ENCODE results near the gene DIS3L2. TPM values are rescaled to one million over a fixed set of nuclear protein-coding genes. Genes with fewer than 3 reads are reported as not detected.

The DIS3L2 gene
- total RNA-seq, 2 donors from 2014 or later: 19.6 to 22.1 TPM

- Histone ChIP-seq H3K27ac (no peak overlapping the region), H3K9me3 (no peaks in the 10 kb centered on the region), H3K4me3 (no peak overlapping the region), H3K36me3 (no peaks in the 10 kb centered on the region), H3K4me1 (no peaks in the 10 kb centered on the region), H3K27me3 (no peaks in the 10 kb centered on the region)
- no peak for TF ChIP-seq CTCF (IDR thresholded peaks at IDR 0.05)
- DNase-seq (ENCODE audit: low spot score): no peak
Measured at GRCh38 chr2:232269867-232270266, 308.4 kb downstream of the DIS3L2 start.

DNA sequence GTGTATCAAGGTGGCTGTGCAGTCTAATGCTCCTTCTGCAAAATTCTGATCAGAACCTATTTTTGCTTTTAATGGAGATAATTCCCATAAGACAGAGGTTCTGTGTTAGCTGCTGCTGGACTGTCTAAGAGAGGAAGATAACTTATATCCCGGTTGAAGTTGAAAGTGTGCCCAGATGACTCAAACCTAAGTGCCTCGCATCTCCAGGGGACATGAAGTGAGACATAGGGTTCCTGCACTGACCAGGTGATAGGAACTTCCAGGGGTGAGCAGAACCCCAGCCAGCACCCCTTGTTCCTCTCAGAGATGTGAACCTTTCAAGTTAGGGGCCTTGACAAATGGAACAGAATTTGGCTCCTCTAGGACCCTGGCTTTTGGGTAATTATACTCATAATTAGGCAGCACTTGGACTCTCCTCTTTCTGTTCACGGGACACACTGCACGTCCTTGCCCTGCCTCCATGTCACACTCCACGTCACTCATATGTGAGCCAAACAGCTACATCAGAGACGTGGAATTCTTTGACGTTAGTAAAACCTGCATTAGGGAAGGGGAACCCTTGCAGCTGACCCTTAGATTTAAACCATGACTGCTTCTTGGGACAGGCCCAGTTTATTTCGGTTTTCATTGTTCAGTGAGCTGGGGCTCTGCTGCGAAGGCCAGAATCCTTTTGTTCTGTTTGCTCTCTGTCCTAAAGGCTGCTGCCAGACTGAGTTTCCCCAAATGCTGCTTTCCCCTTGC, 312.6 kb downstream of the DIS3L2 start:
- TF ChIP-seq CTCF (IDR thresholded peaks at IDR 0.05): no peak
- no peak overlapping the region for H3K4me3 ChIP-seq

GRCh38 chr2:232275670-232276069, 314.2 kb downstream of the DIS3L2 start:
- no peaks in the 10 kb centered on the region for H3K9me3 ChIP-seq
- no peak for TF ChIP-seq CTCF (IDR thresholded peaks at IDR 0.05)
- DNase-seq (ENCODE audit: low spot score): no peak
- H3K4me1 ChIP-seq: peaks cover 0 to 11% of the 10 kb centered on the region in 2 donors
- no peaks in the 10 kb centered on the region for H3K36me3 ChIP-seq
- no peaks in the 10 kb centered on the region for H3K27me3 ChIP-seq
- H3K4me3 ChIP-seq: no peak overlapping the region
- no peak overlapping the region for H3K27ac ChIP-seq

More for the DNA sequence above, 312.6 kb downstream of the DIS3L2 start:
- H3K27ac ChIP-seq: no peak overlapping the region
- no peaks in the 10 kb centered on the region for H3K9me3 ChIP-seq
- peaks cover 0 to 11% of the 10 kb centered on the region in 2 donors for H3K4me1 ChIP-seq
- no peaks in the 10 kb centered on the region for H3K36me3 ChIP-seq
- DNase-seq (ENCODE audit: low spot score): no peak
- H3K27me3 ChIP-seq: no peaks in the 10 kb centered on the region

DNA sequence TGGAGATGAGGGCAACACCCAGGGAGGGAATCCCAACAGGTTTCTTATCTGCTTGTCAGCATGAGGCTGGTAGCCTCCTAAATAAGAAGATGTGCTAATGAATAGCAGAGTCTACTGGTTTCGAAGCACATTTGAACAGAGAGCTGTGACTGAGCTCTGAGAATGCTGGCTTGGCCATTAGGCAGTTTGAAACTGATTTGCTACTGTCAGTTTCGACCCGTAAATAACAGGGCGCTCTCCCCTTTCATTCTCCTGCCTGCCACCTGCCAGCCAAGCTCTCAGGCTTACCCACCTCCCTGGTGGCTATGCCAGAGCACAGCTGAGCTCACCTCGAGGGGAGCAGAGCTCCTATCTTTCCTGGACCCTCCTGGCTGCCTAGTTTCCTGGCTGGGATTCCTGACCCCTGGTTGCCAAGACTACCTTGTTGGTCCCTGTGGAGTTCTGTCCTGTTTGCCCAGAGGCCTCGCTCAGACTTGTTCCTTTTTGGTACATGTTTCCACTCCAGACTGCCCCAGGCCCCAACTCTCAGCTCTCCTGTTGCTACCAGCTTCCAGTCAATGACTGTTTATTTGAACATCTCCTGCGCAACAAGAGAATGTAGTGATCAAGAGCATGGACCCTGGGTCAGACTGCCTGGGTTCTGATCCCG, 314.7 kb downstream of the DIS3L2 start:
- TF ChIP-seq CTCF (IDR thresholded peaks at IDR 0.05): no peak
- no peaks in the 10 kb centered on the region for H3K36me3 ChIP-seq
- H3K4me3 ChIP-seq: no peak overlapping the region
- H3K27ac ChIP-seq: no peak overlapping the region
- H3K4me1 ChIP-seq: peaks cover 0 to 11% of the 10 kb centered on the region in 2 donors
- H3K9me3 ChIP-seq: no peaks in the 10 kb centered on the region
- no peak for DNase-seq (ENCODE audit: low spot score)
- no peaks in the 10 kb centered on the region for H3K27me3 ChIP-seq

DNA sequence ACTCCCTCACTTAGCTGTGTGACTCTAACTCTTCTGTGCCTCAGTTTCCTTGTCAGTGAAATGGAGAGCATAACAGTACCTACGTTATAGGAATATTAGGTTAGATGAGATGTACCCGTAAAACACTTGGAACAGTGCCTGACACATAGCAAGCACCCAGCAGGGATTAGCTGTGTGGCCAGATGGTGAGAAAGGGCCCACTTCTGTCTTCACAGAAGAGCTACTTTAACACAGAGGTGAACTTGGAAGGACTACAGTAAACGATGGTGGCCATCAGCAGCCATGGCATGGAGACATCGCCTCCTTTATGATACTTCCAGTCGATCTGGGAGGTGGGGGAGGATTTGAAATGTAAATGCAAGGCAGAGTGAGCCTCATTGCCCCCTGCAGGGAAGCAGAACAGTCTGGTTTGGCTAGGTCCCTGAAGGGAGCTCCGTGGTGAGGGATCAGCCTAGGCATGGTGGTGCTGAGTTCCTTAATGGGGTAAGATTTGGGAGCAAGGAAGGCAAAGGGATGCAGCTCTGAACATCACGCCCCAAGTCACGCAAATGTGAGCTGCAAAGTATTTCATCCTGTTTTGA, 315.3 kb downstream of the DIS3L2 start:
- Histone ChIP-seq H3K27me3 (no peaks in the 10 kb centered on the region), H3K4me3 (no peak overlapping the region), H3K27ac (no peak overlapping the region), H3K36me3 (no peaks in the 10 kb centered on the region), H3K9me3 (no peaks in the 10 kb centered on the region), H3K4me1 (peaks cover 0 to 11% of the 10 kb centered on the region in 2 donors)
- DNase-seq (ENCODE audit: low spot score): no peak
- TF ChIP-seq CTCF (IDR thresholded peaks at IDR 0.05): no peak
